Measurements from ENCODE around the gene PTPRB.

GRCh38 chr12:70497508-70497907 lies 139.7 kb downstream of the PTPRB start:
- TF ChIP-seq CTCF (IDR thresholded peaks at IDR 0.05), result no peak
- TF ChIP-seq POLR2A (IDR thresholded peaks at IDR 0.05), result no peak
